Dermis microvascular lymphatic vessel endothelial cell (primary cell): ENCODE data around the gene FCN3. TPM values are rescaled to one million over a fixed set of nuclear protein-coding genes. Genes with fewer than 3 reads are reported as not detected.

Experiments used
- DNase-seq, 2 donors: peaks; one replicate each; pipeline versions ENCODE4 v3.0.0 to v3.0.0-alpha.2; 2010; ENCODE audit warnings: low read depth in 2 of 2
- total RNA-seq: library from RNA; depleted of rRNA; stranded (reverse); fragments of >200 nt; gene quantifications from 2 replicates; pipeline ENCODE4 v1.2.1, GENCODE V29; 2014

The FCN3 gene
- total RNA-seq, 1 donor from 2014 or later: not detected

GRCh38 chr1:27358038-27358927 lies 16.3 kb downstream of the FCN3 start:
- DNase-seq: no peak

GRCh38 chr1:27357281-27358037 lies 17.2 kb downstream of the FCN3 start:
- DNase-seq: peak; percentile 28 to 60

GRCh38 chr1:27356619-27357280 lies 17.9 kb downstream of the FCN3 start:
- no peak for DNase-seq

GRCh38 chr1:27356277-27356618 lies 18.4 kb downstream of the FCN3 start:
- DNase-seq: no peak

- DNase-seq: no peak
Observed at GRCh38 chr1:27355683-27356082, 18.9 kb downstream of the FCN3 start.

- DNase-seq: no peak
Observed at GRCh38 chr1:27353629-27354028, 21.0 kb downstream of the FCN3 start.

- DNase-seq: no peak
Observed at GRCh38 chr1:27353166-27353565, 21.5 kb downstream of the FCN3 start.

GRCh38 chr1:27351541-27352107 lies 23.0 kb downstream of the FCN3 start:
- no peak for DNase-seq

GRCh38 chr1:27350663-27351540 lies 23.7 kb downstream of the FCN3 start:
- DNase-seq: peak in 1 of 2 donors; percentile 16

GRCh38 chr1:27349784-27350662 lies 24.6 kb downstream of the FCN3 start:
- DNase-seq: peak; percentile 36 to 77

GRCh38 chr1:27348861-27349783 lies 25.5 kb downstream of the FCN3 start:
- no peak for DNase-seq

GRCh38 chr1:27346991-27347624 lies 27.5 kb downstream of the FCN3 start:
- peak in 1 of 2 donors; percentile 15 for DNase-seq

GRCh38 chr1:27346357-27346756 lies 28.3 kb downstream of the FCN3 start:
- no peak for DNase-seq

GRCh38 chr1:27345272-27345671 lies 29.4 kb downstream of the FCN3 start:
- DNase-seq: no peak

GRCh38 chr1:27343639-27344025 lies 31.0 kb downstream of the FCN3 start:
- no peak for DNase-seq

- DNase-seq: no peak
Observed at GRCh38 chr1:27342778-27343638, 31.6 kb downstream of the FCN3 start.

- no peak for DNase-seq
Observed at GRCh38 chr1:27342391-27342777, 32.2 kb downstream of the FCN3 start.
